ENCODE measurements around the gene SPAG4. TPM values are rescaled to one million over a fixed set of nuclear protein-coding genes. Genes with fewer than 3 reads are reported as not detected.

Gene SPAG4
- total and polyA plus RNA-seq, 2 experiments from 2014 or later = 2.7 to 2.9 TPM

GRCh38 chr20:35571555-35571954, 44.1 kb upstream of the SPAG4 start (continued):
- no peak for TF ChIP-seq EZH2 (IDR thresholded peaks at IDR 0.05; ENCODE audit: low read depth, unreplicated experiment)
- no peak for TF ChIP-seq STAT1 (IDR thresholded peaks at IDR 0.05; ENCODE audit: unreplicated experiment)
- no peak for TF ChIP-seq CTCF (conservative IDR thresholded peaks at IDR 0.05; ENCODE audit: low read depth in 2 of 2)
- TF ChIP-seq CREB1 (CRISPR knock-in tag; IDR thresholded peaks at IDR 0.05; ENCODE audit: low read depth) = no peak
- TF ChIP-seq ETS1 (IDR thresholded peaks at IDR 0.05) = no peak
- no peak for TF ChIP-seq REST (IDR thresholded peaks at IDR 0.05; ENCODE audit: unreplicated experiment)
- TF ChIP-seq POLR2AphosphoS5 (IDR thresholded peaks at IDR 0.05; ENCODE audit: low read depth) = no peak
- TF ChIP-seq EZH2phosphoT487 (IDR thresholded peaks at IDR 0.05; ENCODE audit: unreplicated experiment) = no peak
- TF ChIP-seq ZNF114 (CRISPR knock-in tag; IDR thresholded peaks at IDR 0.05) = no peak
- no peak for TF ChIP-seq NANOG (IDR thresholded peaks at IDR 0.05; ENCODE audit: borderline replicate concordance)

GRCh38 chr20:35572838-35573237, 42.8 kb upstream of the SPAG4 start:
- no peak overlapping the region for H3K4me3 Mint-ChIP-seq
- H3K27me3 Mint-ChIP-seq (ENCODE audit: insufficient read depth, low read depth, poor library complexity) = peaks cover 2% of the 10 kb centered on the region
- TF ChIP-seq STAT1 (IDR thresholded peaks at IDR 0.05; ENCODE audit: unreplicated experiment) = no peak
- no peak for TF ChIP-seq EZH2phosphoT487 (IDR thresholded peaks at IDR 0.05; ENCODE audit: unreplicated experiment)
- no peak for TF ChIP-seq ZNF462 (CRISPR knock-in tag; IDR thresholded peaks at IDR 0.05)
- TF ChIP-seq CREB1 (CRISPR knock-in tag; IDR thresholded peaks at IDR 0.05; ENCODE audit: low read depth) = no peak

More at GRCh38 chr20:35572838-35573237, 42.8 kb upstream of the SPAG4 start:
- peak; percentile 32 for DNase-seq (ENCODE audit: low spot score)
- H3K36me3 ChIP-seq (ENCODE audit: insufficient read depth) = no peaks in the 10 kb centered on the region
- Mint-ChIP-seq H3K4me1 (no peaks in the 10 kb centered on the region; the same call in 2 of the 3 replicates), H3K36me3 (ENCODE audit: low read depth) (peaks cover 8% of the 10 kb centered on the region), H3K27ac (no peak overlapping the region), H3K9me3 (peaks cover 16% of the 10 kb centered on the region)
- H3K4me2 ChIP-seq = no peak overlapping the region
- no peak for ATAC-seq
- H2AFZ ChIP-seq = no peak overlapping the region
- H3K9me2 ChIP-seq (ENCODE audit: insufficient read depth) = no peaks in the 10 kb centered on the region
- H3F3A ChIP-seq (replicated peaks; ENCODE audit: low read depth) = no peaks in the 10 kb centered on the region
- H4K20me1 ChIP-seq (replicated peaks; ENCODE audit: insufficient read depth) = no peaks in the 10 kb centered on the region
- H3K27me3 ChIP-seq (ENCODE audit: insufficient read depth) = no peaks in the 10 kb centered on the region
- H3K4me3 ChIP-seq = no peak overlapping the region
- H3K4me1 ChIP-seq (ENCODE audit: insufficient read depth) = no peaks in the 10 kb centered on the region
- H3K27ac ChIP-seq (ENCODE audit: low read depth) = no peak overlapping the region
- H3K79me2 ChIP-seq (replicated peaks; ENCODE audit: insufficient read depth) = no peaks in the 10 kb centered on the region
